CD14-positive monocyte (primary cell): ENCODE measurements around the gene FMNL3. TPM values are rescaled to one million over a fixed set of nuclear protein-coding genes. Genes with fewer than 3 reads are reported as not detected.

Experiments used
- DNase-seq, 3 donors: peaks; one replicate each; pipeline ENCODE4 v3.0.0-alpha.2; 2011 to 2022
- H2AFZ ChIP-seq: 2 replicates; pipeline ENCODE4 v1.6.0; 2012; ENCODE audit warnings: mild to moderate bottlenecking, low read depth, low read length, inconsistent platforms; ENCODE audit not compliant: insufficient read depth, poor library complexity, severe bottlenecking
- H3K27ac ChIP-seq, 2 donors: 1 replicate in 1 of 2; 2 replicates in 1 of 2; pipeline ENCODE4 v1.5.1; 2012 to 2013; ENCODE audit warnings: low read length in 2 of 2, control low read depth in 1 of 2, inconsistent platforms in 1 of 2, low read depth in 1 of 2, mild to moderate bottlenecking in 1 of 2
- H3K27me3 ChIP-seq, 2 donors: one replicate each; pipeline versions ENCODE4 v1.6.0 to v1.6.1; 2011 to 2013; ENCODE audit warnings: low read length in 2 of 2; ENCODE audit not compliant: control insufficient read depth in 2 of 2, insufficient read depth in 2 of 2
- H3K36me3 ChIP-seq, 2 donors: replicated peaks in 1 of 2; 1 replicate in 1 of 2; 2 replicates in 1 of 2; pipeline versions ENCODE4 v1.5.1 to v1.6.1; 2012 to 2013; ENCODE audit warnings: low read length in 2 of 2, control low read depth in 1 of 2, inconsistent platforms in 1 of 2, mild to moderate bottlenecking in 1 of 2; ENCODE audit not compliant: insufficient read depth in 2 of 2, control insufficient read depth in 1 of 2
- H3K4me1 ChIP-seq, 2 donors: 1 replicate in 1 of 2; 2 replicates in 1 of 2; pipeline versions ENCODE4 v1.5.1 to v1.6.1; 2012 to 2013; ENCODE audit warnings: low read length in 2 of 2, control low read depth in 1 of 2, inconsistent platforms in 1 of 2, mild to moderate bottlenecking in 1 of 2, moderate library complexity in 1 of 2; ENCODE audit not compliant: insufficient read depth in 2 of 2, control insufficient read depth in 1 of 2
- H3K4me2 ChIP-seq: replicated peaks from 2 replicates; pipeline ENCODE3; 2012; ENCODE audit warnings: low read length, moderate library complexity, mild to moderate bottlenecking; ENCODE audit not compliant: poor library complexity, severe bottlenecking; ENCODE audit errors: extremely low read depth
- H3K4me3 ChIP-seq, 3 experiments: fragments of 200-600 bp in 1 of 3; sonication (generic) in 1 of 3; replicated peaks in 1 of 3; 1 replicate in 2 of 3; 2 replicates in 1 of 3; pipeline ENCODE4 v1.5.1; 2011 to 2013; ENCODE audit warnings: low read length in 3 of 3, mild to moderate bottlenecking in 3 of 3, control low read depth in 2 of 3, low read depth in 2 of 3, inconsistent platforms in 1 of 3, moderate library complexity in 1 of 3
- H3K79me2 ChIP-seq: 2 replicates; pipeline ENCODE4 v1.6.0; 2012; ENCODE audit warnings: mild to moderate bottlenecking, control low read depth, inconsistent platforms, low read length, moderate library complexity; ENCODE audit not compliant: insufficient read depth
- H3K9ac ChIP-seq: 2 replicates; pipeline ENCODE4 v1.6.0; 2017; ENCODE audit warnings: low read length, mild to moderate bottlenecking; ENCODE audit not compliant: insufficient read depth, poor library complexity, severe bottlenecking
- H3K9me3 ChIP-seq, 2 donors: replicated peaks in 1 of 2; 1 replicate in 1 of 2; 2 replicates in 1 of 2; pipeline versions ENCODE4 v1.5.1 to v1.6.1; 2012 to 2013; ENCODE audit warnings: low read length in 2 of 2, control low read depth in 1 of 2; ENCODE audit not compliant: control insufficient read depth in 1 of 2, insufficient read depth in 1 of 2
- H4K20me1 ChIP-seq: 2 replicates; pipeline ENCODE4 v1.6.0; 2012; ENCODE audit warnings: mild to moderate bottlenecking, low read length, control low read depth, moderate library complexity; ENCODE audit not compliant: insufficient read depth
- H3K27ac Mint-ChIP-seq, 7 donors: one replicate each; pipeline ENCODE4 v1.8.0; 2020; ENCODE audit warnings: mild to moderate bottlenecking in 7 of 7, mixed read lengths in 7 of 7, moderate library complexity in 6 of 7, inconsistent platforms in 2 of 7
- H3K27me3 Mint-ChIP-seq, 3 donors: one replicate each; pipeline ENCODE4 v1.8.0; 2021 to 2022; ENCODE audit warnings: low read depth in 3 of 3, mild to moderate bottlenecking in 3 of 3, mixed read lengths in 3 of 3, moderate library complexity in 3 of 3, inconsistent platforms in 1 of 3
- H3K36me3 Mint-ChIP-seq, 2 donors: one replicate each; pipeline ENCODE4 v1.8.0; 2020; ENCODE audit warnings: mixed read lengths in 2 of 2, inconsistent platforms in 1 of 2, mild to moderate bottlenecking in 1 of 2
- H3K4me1 Mint-ChIP-seq: one replicate; pipeline ENCODE4 v1.8.0; 2020; ENCODE audit warnings: mild to moderate bottlenecking, mixed read lengths
- H3K4me3 Mint-ChIP-seq, 2 donors: one replicate each; pipeline ENCODE4 v1.8.0; 2020; ENCODE audit warnings: mild to moderate bottlenecking in 2 of 2, mixed read lengths in 2 of 2, moderate library complexity in 1 of 2
- H3K9me3 Mint-ChIP-seq, 7 donors: one replicate each; pipeline ENCODE4 v1.8.0; 2020 to 2022; ENCODE audit warnings: mixed read lengths in 7 of 7, mild to moderate bottlenecking in 6 of 7, moderate library complexity in 6 of 7, inconsistent platforms in 2 of 7
- WGBS: methylation state at CpG from one replicate; pipeline ENCODE4 v1.1.5; 2013; ENCODE audit warnings: missing lambda C conversion rate; ENCODE audit not compliant: insufficient coverage; 5-methylcytosine and 5-hydroxymethylcytosine counted together
- intact Hi-C, 2 donors: fragments of 100-400 bp; cut with micrococcal nuclease; formaldehyde crosslinking; loops; one replicate each; pipeline versions ENCODE4 v1.15.0 to v1.15.1; 2023
- polyA plus RNA-seq, 3 donors: library from polyadenylated mRNA; depleted of rRNA in 1 of 3; unstranded in 2 of 3; stranded (reverse) in 1 of 3; fragments of 300-500 nt in 2 of 3; fragments of >200 nt in 1 of 3; fragmentation: Illumina TruSeq in 2 of 3; gene quantifications; 1 replicate in 2 of 3; 2 replicates in 1 of 3; pipeline ENCODE4 v1.2.3, GENCODE V29; 2012 to 2021
- TF ChIP-seq, protein P1 (sequence below): fragments of 200-600 bp; IDR thresholded peaks from one replicate; pipeline ENCODE4 v1.8.0; 2022; ENCODE audit warnings: antibody characterized with exemption, mild to moderate bottlenecking

Gene FMNL3
- polyA plus RNA-seq, 3 donors = 1.5 to 5.4 (median 1.7) TPM

- DNase-seq = no peak
- 90% methylated on average over 15 of the region's 15 CpGs for WGBS
- Mint-ChIP-seq H3K27me3 (peaks cover 0 to 3% (median 1%) of the 10 kb centered on the region in 3 donors), H3K36me3 (peaks cover 51 to 57% of the 10 kb centered on the region in 2 donors), H3K4me3 (peak overlapping the region in 1 of 2 donors; percentile 40), H3K27ac (peak overlapping the region in 2 of 7 donors; percentile 15 to 32), H3K4me1 (peaks cover 8% of the 10 kb centered on the region), H3K9me3 (no peaks in the 10 kb centered on the region)
- no peaks in the 10 kb centered on the region for H3K79me2 ChIP-seq
- no peaks in the 10 kb centered on the region for H4K20me1 ChIP-seq
- peaks cover 4 to 6% of the 10 kb centered on the region in 2 donors for H3K4me1 ChIP-seq
- H3K4me2 ChIP-seq = no peak overlapping the region
- no peaks in the 10 kb centered on the region for H3K27me3 ChIP-seq
- peaks cover 23 to 52% of the 10 kb centered on the region in 2 donors for H3K36me3 ChIP-seq
- no peak overlapping the region for H2AFZ ChIP-seq
- no peak overlapping the region for H3K9ac ChIP-seq
- no peak overlapping the region for H3K4me3 ChIP-seq
- TF ChIP-seq, protein P1, sequence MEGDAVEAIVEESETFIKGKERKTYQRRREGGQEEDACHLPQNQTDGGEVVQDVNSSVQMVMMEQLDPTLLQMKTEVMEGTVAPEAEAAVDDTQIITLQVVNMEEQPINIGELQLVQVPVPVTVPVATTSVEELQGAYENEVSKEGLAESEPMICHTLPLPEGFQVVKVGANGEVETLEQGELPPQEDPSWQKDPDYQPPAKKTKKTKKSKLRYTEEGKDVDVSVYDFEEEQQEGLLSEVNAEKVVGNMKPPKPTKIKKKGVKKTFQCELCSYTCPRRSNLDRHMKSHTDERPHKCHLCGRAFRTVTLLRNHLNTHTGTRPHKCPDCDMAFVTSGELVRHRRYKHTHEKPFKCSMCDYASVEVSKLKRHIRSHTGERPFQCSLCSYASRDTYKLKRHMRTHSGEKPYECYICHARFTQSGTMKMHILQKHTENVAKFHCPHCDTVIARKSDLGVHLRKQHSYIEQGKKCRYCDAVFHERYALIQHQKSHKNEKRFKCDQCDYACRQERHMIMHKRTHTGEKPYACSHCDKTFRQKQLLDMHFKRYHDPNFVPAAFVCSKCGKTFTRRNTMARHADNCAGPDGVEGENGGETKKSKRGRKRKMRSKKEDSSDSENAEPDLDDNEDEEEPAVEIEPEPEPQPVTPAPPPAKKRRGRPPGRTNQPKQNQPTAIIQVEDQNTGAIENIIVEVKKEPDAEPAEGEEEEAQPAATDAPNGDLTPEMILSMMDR = no peak
- H3K27ac ChIP-seq = no peak overlapping the region
- no peaks in the 10 kb centered on the region for H3K9me3 ChIP-seq
- intact Hi-C loops = no loop called here
Observed at GRCh38 chr12:49647827-49648711, 59.1 kb downstream of the FMNL3 start.

DNA sequence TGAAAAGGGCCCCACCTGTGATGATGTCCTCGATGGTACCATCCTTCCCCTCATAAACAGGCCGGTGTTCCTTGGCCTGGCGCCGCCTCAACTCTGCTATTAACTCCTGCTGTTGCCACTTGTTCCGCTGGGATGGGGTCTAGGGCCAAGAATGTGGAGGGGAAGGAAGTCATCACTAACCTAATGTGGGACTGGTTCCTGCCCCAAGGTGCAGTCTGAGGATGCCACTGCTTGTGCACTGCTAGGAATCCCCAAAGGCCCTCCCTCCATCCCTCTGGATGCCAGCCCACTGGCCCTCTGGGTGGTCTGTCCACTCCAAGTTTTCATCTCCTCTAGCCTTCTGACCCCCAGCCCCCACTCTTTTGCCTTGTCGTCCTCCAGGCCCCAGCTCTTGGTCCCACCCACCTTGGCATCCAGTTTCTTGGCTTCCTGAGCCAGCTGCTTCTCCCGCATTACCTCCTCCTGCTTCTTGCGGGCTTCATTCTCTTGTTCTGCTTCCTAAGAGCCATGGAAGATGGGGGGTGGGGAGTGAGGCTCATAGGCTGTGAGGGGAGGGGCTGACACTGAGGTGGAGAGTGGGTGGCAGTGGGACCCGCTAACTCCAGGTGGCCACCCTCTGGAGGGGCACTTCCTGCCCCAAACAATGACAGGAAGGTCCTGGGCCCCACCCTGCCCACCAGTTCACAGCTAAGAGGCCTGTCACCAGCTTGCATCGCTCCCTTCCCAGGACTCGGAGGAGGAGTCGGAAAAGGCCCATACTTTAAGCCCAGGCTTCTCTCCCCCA, 60.1 kb downstream of the FMNL3 start:
- H3K27ac ChIP-seq = no peak overlapping the region
- H3K36me3 ChIP-seq = peaks cover 23 to 51% of the 10 kb centered on the region in 2 donors
- Mint-ChIP-seq H3K4me3 (no peak overlapping the region), H3K36me3 (peaks cover 49 to 55% of the 10 kb centered on the region in 2 donors), H3K9me3 (no peaks in the 10 kb centered on the region), H3K27me3 (peaks cover 0 to 3% (median 1%) of the 10 kb centered on the region in 3 donors), H3K27ac (peak overlapping the region in 2 of 7 donors; percentile 32 to 77), H3K4me1 (peaks cover 8% of the 10 kb centered on the region)
- intact Hi-C loops = no loop called here
- H3K27me3 ChIP-seq = no peaks in the 10 kb centered on the region
- H3K9ac ChIP-seq = no peak overlapping the region
- no peaks in the 10 kb centered on the region for H3K79me2 ChIP-seq
- no peak overlapping the region for H2AFZ ChIP-seq
- DNase-seq = no peak
- H3K4me3 ChIP-seq = no peak overlapping the region
- WGBS = 50% methylated on average over 2 of the region's 12 CpGs
- H4K20me1 ChIP-seq = no peaks in the 10 kb centered on the region
- H3K4me1 ChIP-seq = peaks cover 4 to 6% of the 10 kb centered on the region in 2 donors
- TF ChIP-seq, protein P1 = no peak
- no peak overlapping the region for H3K4me2 ChIP-seq
- no peaks in the 10 kb centered on the region for H3K9me3 ChIP-seq
